Endothelial cell of umbilical vein (primary cell): ENCODE data around the gene OASL. TPM values are rescaled to one million over a fixed set of nuclear protein-coding genes. Genes with fewer than 3 reads are reported as not detected.

Experiments used
- BruUV-seq: library from RNA; stranded (reverse); fragments of 400-500 nt; replicated peaks from 2 replicates; lab custom pipeline; 2021; lab: Mats Ljungman, UMichigan
- CTCF ChIA-PET: fragments of 300-600, 350-600 bp; sonication (Branson Sonifier 250); formaldehyde crosslinking; loops from one replicate; lab custom pipeline; 2021; ENCODE audit warnings: antibody characterized with exemption, inconsistent platforms; lab: Charles Lee
- POLR2A ChIA-PET: fragments of 300-600, 350-600 bp; sonication (Branson Sonifier 250); formaldehyde crosslinking; loops from one replicate; lab custom pipeline; 2021; ENCODE audit warnings: antibody characterized with exemption, inconsistent platforms; lab: Charles Lee
- DNase-seq: peaks from one replicate; pipeline ENCODE4 v3.0.0-alpha.2; 2011; ENCODE audit warnings: low read depth, low spot score
- FAIRE-seq: peaks from 2 replicates; lab custom pipeline; 2011; peaks lifted over from hg19 to GRCh38; lab: Jason Lieb, UNC
- H2AFZ ChIP-seq: 2 replicates; pipeline ENCODE4 v1.6.0; 2012; ENCODE audit warnings: low read depth, low read length, control low read depth, inconsistent platforms
- H3K27ac ChIP-seq: 2 replicates; pipeline ENCODE4 v1.5.1; 2011; ENCODE audit warnings: low read depth, mild to moderate bottlenecking, control low read depth, low read length, moderate library complexity; ENCODE audit not compliant: insufficient read depth
- H3K27me3 ChIP-seq, 2 experiments: 2 replicates each; pipeline versions ENCODE4 v1.6.0 to v1.6.1; 2011; ENCODE audit warnings: low read length in 2 of 2, mixed read lengths in 1 of 2; ENCODE audit not compliant: control insufficient read depth in 2 of 2, insufficient read depth in 2 of 2
- H3K36me3 ChIP-seq, 2 experiments: 2 replicates in 1 of 2; 3 replicates in 1 of 2; pipeline ENCODE4 v1.5.1; 2011; ENCODE audit warnings: low read length in 2 of 2, mild to moderate bottlenecking in 1 of 2, moderate library complexity in 1 of 2; ENCODE audit not compliant: control insufficient read depth in 2 of 2, insufficient read depth in 2 of 2; ENCODE audit errors: extremely low read depth in 1 of 2
- H3K4me1 ChIP-seq: 3 replicates; pipeline ENCODE4 v1.5.1; 2011; ENCODE audit warnings: mild to moderate bottlenecking, low read length; ENCODE audit not compliant: control insufficient read depth, insufficient read depth; ENCODE audit errors: extremely low read depth
- H3K4me2 ChIP-seq: 2 replicates; pipeline ENCODE4 v1.6.1; 2011; ENCODE audit warnings: low read length, control low read depth, mixed read lengths; ENCODE audit not compliant: insufficient read depth
- H3K4me3 ChIP-seq, 3 experiments: fragments of 200-600 bp in 1 of 3; sonication (generic), shearing (Covaris generic) in 1 of 3; replicated peaks in 1 of 3; 2 replicates each; pipeline ENCODE4 v1.5.1; 2011 to 2016; ENCODE audit warnings: control low read depth in 3 of 3, low read length in 3 of 3, mild to moderate bottlenecking in 2 of 3, inconsistent platforms in 1 of 3, low read depth in 1 of 3, moderate library complexity in 1 of 3; ENCODE audit not compliant: insufficient read depth in 1 of 3
- H3K79me2 ChIP-seq: 2 replicates; pipeline ENCODE4 v1.6.0; 2012; ENCODE audit warnings: low read length, inconsistent platforms; ENCODE audit not compliant: control insufficient read depth, insufficient read depth
- H3K9ac ChIP-seq: replicated peaks from 2 replicates; pipeline ENCODE3; 2011; ENCODE audit warnings: low read length, control low read depth; ENCODE audit not compliant: insufficient read depth; ENCODE audit errors: extremely low read depth
- H3K9me1 ChIP-seq: replicated peaks from 3 replicates; pipeline ENCODE4 v1.6.0; 2011; ENCODE audit warnings: mild to moderate bottlenecking, low read length; ENCODE audit not compliant: control insufficient read depth, insufficient read depth; ENCODE audit errors: extremely low read depth
- H3K9me3 ChIP-seq: replicated peaks from 2 replicates; pipeline ENCODE4 v1.5.1; 2012; ENCODE audit warnings: low read length, inconsistent platforms; ENCODE audit not compliant: control insufficient read depth, insufficient read depth
- H4K20me1 ChIP-seq: replicated peaks from 2 replicates; pipeline ENCODE3; 2011; ENCODE audit warnings: mild to moderate bottlenecking, low read length; ENCODE audit not compliant: control insufficient read depth, insufficient read depth; ENCODE audit errors: extremely low read depth
- CTCF ChIP-seq, 2 donors: IDR thresholded peaks; 1 replicate in 1 of 2; 2 replicates in 1 of 2; pipeline ENCODE4 v1.5.1; 2011; ENCODE audit warnings: low read length in 2 of 2, mild to moderate bottlenecking in 2 of 2, moderate library complexity in 2 of 2, control low read depth in 1 of 2, inconsistent platforms in 1 of 2, low read depth in 1 of 2; ENCODE audit not compliant: insufficient read depth in 1 of 2; ENCODE audit errors: extremely low read depth in 1 of 2
- FOS ChIP-seq: IDR thresholded peaks from 2 replicates; pipeline ENCODE4 v1.6.1; 2011; ENCODE audit warnings: mild to moderate bottlenecking, low read length, moderate library complexity, borderline replicate concordance; ENCODE audit not compliant: insufficient read depth
- GATA2 ChIP-seq: IDR thresholded peaks from 2 replicates; pipeline ENCODE4 v1.7.0; 2011; ENCODE audit warnings: low read depth, mild to moderate bottlenecking, moderate library complexity, mixed read lengths, low read length; ENCODE audit not compliant: insufficient read length, insufficient read depth
- MAX ChIP-seq: IDR thresholded peaks from 2 replicates; pipeline ENCODE4 v1.6.1; 2011; ENCODE audit not compliant: insufficient read depth, insufficient read length
- POLR2A ChIP-seq: IDR thresholded peaks from 2 replicates; pipeline ENCODE4 v1.6.1; 2012; ENCODE audit warnings: low read depth, mild to moderate bottlenecking, control low read depth, low read length
- POLR2AphosphoS5 ChIP-seq: IDR thresholded peaks from 2 replicates; pipeline ENCODE4 v1.6.1; 2012; ENCODE audit warnings: low read depth, mild to moderate bottlenecking, control low read depth, low read length, moderate library complexity; ENCODE audit not compliant: insufficient read depth
- dilution Hi-C: fragments of 300-500 bp; cut with MboI; formaldehyde crosslinking; loops from one replicate; pipeline ENCODE4 v1.15.0; 2019; ENCODE audit warnings: low sequenced_read_pairs; ENCODE audit not compliant: extremely low pct_ligation_motif_present
- intact Hi-C: fragments of 100-400 bp; cut with micrococcal nuclease; formaldehyde crosslinking; loops from one replicate; pipeline ENCODE4 v1.10.0; 2022
- polyA plus RNA-seq, 4 experiments: library from polyadenylated mRNA; depleted of rRNA in 3 of 4; stranded (reverse) in 3 of 4; unstranded in 1 of 4; fragments of >200 nt; gene quantifications; 2 replicates each; pipeline versions ENCODE4 v1.2.1 to v1.2.3, GENCODE V29; 2011 to 2012; ENCODE audit warnings: missing spikeins in 1 of 4
- total RNA-seq: library from RNA; stranded (reverse); gene quantifications from 2 replicates; pipeline ENCODE4 v1.2.3, GENCODE V29; 2021

The OASL gene
- total and polyA plus RNA-seq, 2 donors (not counting 3 experiments of a cell fraction or from before 2014, with no cell fraction given) = 0.17 to 0.33 TPM

GRCh38 chr12:120977531-120978295 lies 61.3 kb downstream of the OASL start:
- no peak overlapping the region for H3K4me2 ChIP-seq
- no peak overlapping the region for H3K9ac ChIP-seq
- dilution Hi-C loops = no loop called here
- TF ChIP-seq MAX (no peak), POLR2AphosphoS5 (no peak), GATA2 (no peak), FOS (no peak), POLR2A (no peak), CTCF (IDR thresholded peaks at IDR 0.05; ENCODE audit: extremely low read depth in 1 of 2, insufficient read depth in 1 of 2, low read depth in 1 of 2, low read length in 2 of 2) (no peak)
- no peaks in the 10 kb centered on the region for H3K36me3 ChIP-seq
- no peak for DNase-seq
- no peaks in the 10 kb centered on the region for H3K79me2 ChIP-seq
- no peaks in the 10 kb centered on the region for H3K9me3 ChIP-seq
- BruUV-seq = no TSS peak
- intact Hi-C loops = no loop called here
- no peak overlapping the region for H3K27ac ChIP-seq
- POLR2A ChIA-PET = no interaction called here
- no peak for FAIRE-seq
- CTCF ChIA-PET = interaction anchor here (0.7 kb wide), 3 partner anchors 132 to 328 kb away, joined by 3 to 4 read pairs (median 3); no protein-coding TSS in a partner anchor
- H2AFZ ChIP-seq = no peak overlapping the region
- H3K27me3 ChIP-seq = no peaks in the 10 kb centered on the region
- no peaks in the 10 kb centered on the region for H3K4me1 ChIP-seq
- H3K4me3 ChIP-seq = no peak overlapping the region
- H3K9me1 ChIP-seq = no peaks in the 10 kb centered on the region
- H4K20me1 ChIP-seq = no peaks in the 10 kb centered on the region
